ENCODE measurements around the gene TLR4. TPM values are rescaled to one million over a fixed set of nuclear protein-coding genes. Genes with fewer than 3 reads are reported as not detected.

Gene TLR4
- total and polyA plus RNA-seq, 2 of the 4 experiments (the other 2 are of a cell fraction) = under 0.01 TPM; not detected in 1

GRCh38 chr9:117734523-117735314 lies 30.5 kb downstream of the TLR4 start:
- no peak overlapping the region for H2AFZ ChIP-seq (replicated peaks; ENCODE audit: low read length, poor library complexity)
- H4K5ac ChIP-seq (ENCODE audit: low read depth, low read length) = no peak overlapping the region
- no peak overlapping the region for H3K18ac ChIP-seq (ENCODE audit: low read depth, low read length)
- H3K79me1 ChIP-seq (ENCODE audit: low read depth in 1 of 2, low read length in 2 of 2) = no peaks in the 10 kb centered on the region
- H2BK20ac ChIP-seq (ENCODE audit: low read depth, low read length) = no peak overlapping the region
- ATAC-seq (ENCODE audit: low read depth) = no peak
- no peak overlapping the region for H3K56ac ChIP-seq (ENCODE audit: extremely low read depth, insufficient read depth, low read length)
- peaks cover 13% of the 10 kb centered on the region for H3K9me3 ChIP-seq (ENCODE audit: control insufficient read depth, insufficient read depth, low read length)
- H3K9ac ChIP-seq (ENCODE audit: low read depth, low read length) = no peak overlapping the region
- no peak for DNase-seq
- no peak overlapping the region for H3K4me3 ChIP-seq (ENCODE audit: insufficient read depth, low read depth, low read length)
- no peaks in the 10 kb centered on the region for H3K4me1 ChIP-seq (ENCODE audit: control insufficient read depth, insufficient read depth, low read length)
- no peaks in the 10 kb centered on the region for H3K36me3 ChIP-seq (ENCODE audit: control insufficient read depth, insufficient read depth, low read length)
- TF ChIP-seq CEBPB (IDR thresholded peaks at IDR 0.05; ENCODE audit: low read depth, low read length) (no peak), FOS (IDR thresholded peaks at IDR 0.05; ENCODE audit: low read depth, low read length) (no peak), MAFK (IDR thresholded peaks at IDR 0.05; ENCODE audit: low read depth, low read length) (no peak), MXI1 (IDR thresholded peaks at IDR 0.05; ENCODE audit: borderline replicate concordance, low read depth, low read length) (no peak), RCOR1 (IDR thresholded peaks at IDR 0.05; ENCODE audit: insufficient replicate concordance, low read length) (no peak), SMC3 (IDR thresholded peaks at IDR 0.05; ENCODE audit: low read depth, low read length) (no peak), BHLHE40 (IDR thresholded peaks at IDR 0.05; ENCODE audit: low read depth, low read length) (no peak), NFE2L2 (IDR thresholded peaks at IDR 0.05; ENCODE audit: low read depth, low read length) (no peak), POLR2A (IDR thresholded peaks at IDR 0.05; ENCODE audit: low read depth, low read length) (no peak), CTCF (conservative IDR thresholded peaks at IDR 0.05; ENCODE audit: low read depth, low read length) (no peak), RAD21 (IDR thresholded peaks at IDR 0.05; ENCODE audit: low read length) (no peak), MAZ (IDR thresholded peaks at IDR 0.05; ENCODE audit: borderline replicate concordance, low read depth, low read length) (no peak), ELK1 (IDR thresholded peaks at IDR 0.05; ENCODE audit: borderline replicate concordance, low read depth, low read length) (no peak), RFX5 (IDR thresholded peaks at IDR 0.05; ENCODE audit: low read depth, low read length) (no peak), CHD1 (IDR thresholded peaks at IDR 0.05; ENCODE audit: low read depth, low read length) (no peak)
- TF ChIP-seq, protein P1, sequence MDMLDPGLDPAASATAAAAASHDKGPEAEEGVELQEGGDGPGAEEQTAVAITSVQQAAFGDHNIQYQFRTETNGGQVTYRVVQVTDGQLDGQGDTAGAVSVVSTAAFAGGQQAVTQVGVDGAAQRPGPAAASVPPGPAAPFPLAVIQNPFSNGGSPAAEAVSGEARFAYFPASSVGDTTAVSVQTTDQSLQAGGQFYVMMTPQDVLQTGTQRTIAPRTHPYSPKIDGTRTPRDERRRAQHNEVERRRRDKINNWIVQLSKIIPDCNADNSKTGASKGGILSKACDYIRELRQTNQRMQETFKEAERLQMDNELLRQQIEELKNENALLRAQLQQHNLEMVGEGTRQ (IDR thresholded peaks at IDR 0.05; ENCODE audit: low read depth, low read length) = no peak
- H2BK15ac ChIP-seq (ENCODE audit: low read depth, low read length) = no peak overlapping the region
- ChIA-PET CTCF (no interaction called here), POLR2A (ENCODE audit: unreplicated experiment) (no interaction called here)
- no peak overlapping the region for H3K4me2 ChIP-seq (ENCODE audit: low read depth, low read length)
- H3K14ac ChIP-seq (replicated peaks; ENCODE audit: low read depth, low read length) = no peak overlapping the region
- no peaks in the 10 kb centered on the region for H3K9me1 ChIP-seq (ENCODE audit: insufficient read depth, low read length)
- H2BK120ac ChIP-seq (ENCODE audit: low read depth, low read length) = no peak overlapping the region
- no peaks in the 10 kb centered on the region for H3K27me3 ChIP-seq (ENCODE audit: control insufficient read depth, insufficient read depth, low read length)
- in situ Hi-C loops (cut with MboI; ENCODE audit: low sequenced_read_pairs) = no loop called here
- H2AK9ac ChIP-seq (replicated peaks; ENCODE audit: low read depth, low read length, poor library complexity) = no peak overlapping the region
- dilution Hi-C loops (cut with HindIII; ENCODE audit: low sequenced_read_pairs, unreplicated experiment) = no loop called here
- H4K20me1 ChIP-seq (ENCODE audit: insufficient read depth, low read length) = no peaks in the 10 kb centered on the region
- no peak overlapping the region for H4K8ac ChIP-seq (ENCODE audit: low read depth in 2 of 2, low read length in 2 of 2)
- no peak overlapping the region for H4K91ac ChIP-seq (ENCODE audit: insufficient read depth, low read depth, low read length)
- H3K27ac ChIP-seq (ENCODE audit: insufficient read depth, low read length) = no peak overlapping the region
- intact Hi-C loops (cut with micrococcal nuclease) = loop anchor here (5.0 kb wide), 1 partner anchor 327 kb away; no protein-coding TSS in a partner anchor
- no peak overlapping the region for H2BK5ac ChIP-seq (ENCODE audit: low read depth, low read length, poor library complexity, severe bottlenecking)
- no peak overlapping the region for H2AK5ac ChIP-seq (ENCODE audit: low read depth, low read length)
- no CpG with 5 or more reads among the region's 2 CpGs for WGBS, 2 experiments (ENCODE audit: extremely low coverage in 2 of 2, insufficient read length in 1 of 2)
- H3K23ac ChIP-seq (ENCODE audit: low read depth, low read length) = no peak overlapping the region
- BruUV-seq (replicated peaks) = no TSS peak
- H3K4ac ChIP-seq (ENCODE audit: low read depth, low read length) = no peak overlapping the region
